Activated CD8-positive, alpha-beta T cell treated with anti-CD3 and anti-CD28 coated beads for 36 hours (primary cell): ENCODE results near the gene ZFHX3. TPM values are rescaled to one million over a fixed set of nuclear protein-coding genes. Genes with fewer than 3 reads are reported as not detected.
"Not testable (repeated sequence)": the region's sequence is repeated elsewhere in the genome, so short reads cannot be mapped to it uniquely, and the experiment has no call there.

Experiments
- ATAC-seq: fragments of 200-7000 bp; cut with Tn5 transposase; one replicate; pipeline ENCODE4 v1.10.0; 2021; ENCODE audit warnings: mild to moderate bottlenecking, moderate library complexity
- CTCF ChIA-PET: fragments of 350-600 bp; sonication (Branson Sonifier 250); formaldehyde crosslinking; loops from one replicate; lab custom pipeline; 2021; ENCODE audit warnings: antibody characterized with exemption; lab: Charles Lee
- POLR2A ChIA-PET: fragments of 350-600 bp; sonication (Branson Sonifier 250); formaldehyde crosslinking; loops from one replicate; lab custom pipeline; 2021; ENCODE audit warnings: antibody characterized with exemption; lab: Charles Lee
- DNase-seq: peaks from one replicate; pipeline ENCODE4 v3.0.0-alpha.2; 2020
- H3K27ac Mint-ChIP-seq: one replicate; pipeline ENCODE4 v1.8.0; 2021; ENCODE audit warnings: mild to moderate bottlenecking, mixed read lengths
- H3K27me3 Mint-ChIP-seq: one replicate; pipeline ENCODE4 v1.8.0; 2021; ENCODE audit warnings: mixed read lengths
- H3K36me3 Mint-ChIP-seq: one replicate; pipeline ENCODE4 v1.8.0; 2021; ENCODE audit warnings: low read depth, mixed read lengths
- H3K4me1 Mint-ChIP-seq: one replicate; pipeline ENCODE4 v1.8.0; 2021; ENCODE audit warnings: low read depth, mixed read lengths
- H3K4me3 Mint-ChIP-seq: one replicate; pipeline ENCODE4 v1.8.0; 2021; ENCODE audit warnings: mild to moderate bottlenecking, moderate library complexity, mixed read lengths
- H3K9me3 Mint-ChIP-seq: one replicate; pipeline ENCODE4 v1.8.0; 2021; ENCODE audit warnings: mixed read lengths
- intact Hi-C: fragments of 100-400 bp; cut with micrococcal nuclease; formaldehyde crosslinking; loops from one replicate; pipeline ENCODE4 v1.10.0; 2022
- total RNA-seq, 2 experiments: library from RNA; stranded (reverse); gene quantifications; one replicate each; pipeline ENCODE4 v1.2.3, GENCODE V29; 2021
- TF ChIP-seq, protein P1 (sequence below): fragments of 200-600 bp; IDR thresholded peaks from one replicate; pipeline ENCODE4 v1.8.0; 2022; ENCODE audit warnings: antibody characterized with exemption, mild to moderate bottlenecking

The ZFHX3 gene
- total RNA-seq, 2 experiments from 2014 or later = 0.16 to 0.25 TPM

DNA sequence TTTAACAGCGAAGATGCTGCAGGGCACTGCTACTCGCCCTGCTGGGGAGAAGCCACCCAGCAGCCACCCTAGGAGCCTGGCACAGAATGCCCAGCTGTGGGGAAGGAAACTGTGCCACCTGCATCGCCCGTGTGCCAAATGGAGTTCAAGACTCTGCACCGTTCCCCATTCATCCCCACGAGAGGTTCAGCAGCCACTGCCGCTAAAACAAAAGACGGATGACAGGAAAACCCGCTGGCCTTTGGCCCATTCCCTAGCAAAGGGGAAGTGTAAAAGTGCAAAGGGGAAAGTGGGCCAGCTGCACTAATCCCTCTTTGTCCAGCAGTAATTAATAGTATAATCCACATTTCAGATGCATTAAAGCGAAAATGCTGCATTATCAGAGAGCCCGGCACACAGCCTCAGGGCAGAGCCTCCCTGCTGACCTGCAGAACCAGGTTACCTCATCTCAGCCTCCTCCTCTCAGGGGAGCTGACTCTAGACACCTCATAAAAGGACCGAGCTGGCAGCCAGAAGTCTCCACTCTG lies 37.7 kb downstream of the ZFHX3 start:
- TF ChIP-seq, protein P1, sequence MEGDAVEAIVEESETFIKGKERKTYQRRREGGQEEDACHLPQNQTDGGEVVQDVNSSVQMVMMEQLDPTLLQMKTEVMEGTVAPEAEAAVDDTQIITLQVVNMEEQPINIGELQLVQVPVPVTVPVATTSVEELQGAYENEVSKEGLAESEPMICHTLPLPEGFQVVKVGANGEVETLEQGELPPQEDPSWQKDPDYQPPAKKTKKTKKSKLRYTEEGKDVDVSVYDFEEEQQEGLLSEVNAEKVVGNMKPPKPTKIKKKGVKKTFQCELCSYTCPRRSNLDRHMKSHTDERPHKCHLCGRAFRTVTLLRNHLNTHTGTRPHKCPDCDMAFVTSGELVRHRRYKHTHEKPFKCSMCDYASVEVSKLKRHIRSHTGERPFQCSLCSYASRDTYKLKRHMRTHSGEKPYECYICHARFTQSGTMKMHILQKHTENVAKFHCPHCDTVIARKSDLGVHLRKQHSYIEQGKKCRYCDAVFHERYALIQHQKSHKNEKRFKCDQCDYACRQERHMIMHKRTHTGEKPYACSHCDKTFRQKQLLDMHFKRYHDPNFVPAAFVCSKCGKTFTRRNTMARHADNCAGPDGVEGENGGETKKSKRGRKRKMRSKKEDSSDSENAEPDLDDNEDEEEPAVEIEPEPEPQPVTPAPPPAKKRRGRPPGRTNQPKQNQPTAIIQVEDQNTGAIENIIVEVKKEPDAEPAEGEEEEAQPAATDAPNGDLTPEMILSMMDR = no peak
- Mint-ChIP-seq H3K27ac (no peak overlapping the region), H3K9me3 (no peaks in the 10 kb centered on the region), H3K4me1 (no peaks in the 10 kb centered on the region), H3K4me3 (no peak overlapping the region), H3K27me3 (peaks cover 1% of the 10 kb centered on the region), H3K36me3 (no peaks in the 10 kb centered on the region)
- no peak for ATAC-seq
- CTCF ChIA-PET = no interaction called here
- intact Hi-C loops = no loop called here
- POLR2A ChIA-PET = no interaction called here
- no peak for DNase-seq

DNA sequence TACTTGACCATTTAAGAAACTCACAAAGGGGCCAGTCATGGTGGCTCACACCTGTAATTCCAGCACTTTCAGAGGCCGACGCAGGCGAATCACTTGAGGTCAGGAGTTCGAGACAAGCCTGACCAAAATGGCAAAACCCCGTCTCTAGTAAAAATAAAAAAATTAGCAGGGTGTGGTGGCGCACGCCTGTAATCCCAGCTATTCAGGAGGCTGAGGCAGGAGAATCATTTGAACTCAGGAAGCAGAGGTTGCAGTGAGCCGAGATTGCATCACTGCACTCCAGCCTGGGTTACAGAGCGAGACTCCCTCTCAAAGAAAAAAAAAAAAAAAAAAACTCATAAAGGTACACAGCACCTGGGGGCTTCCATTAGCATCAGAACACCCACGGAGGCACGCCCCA lies 38.2 kb downstream of the ZFHX3 start:
- POLR2A ChIA-PET = not testable (repeated sequence)

DNA sequence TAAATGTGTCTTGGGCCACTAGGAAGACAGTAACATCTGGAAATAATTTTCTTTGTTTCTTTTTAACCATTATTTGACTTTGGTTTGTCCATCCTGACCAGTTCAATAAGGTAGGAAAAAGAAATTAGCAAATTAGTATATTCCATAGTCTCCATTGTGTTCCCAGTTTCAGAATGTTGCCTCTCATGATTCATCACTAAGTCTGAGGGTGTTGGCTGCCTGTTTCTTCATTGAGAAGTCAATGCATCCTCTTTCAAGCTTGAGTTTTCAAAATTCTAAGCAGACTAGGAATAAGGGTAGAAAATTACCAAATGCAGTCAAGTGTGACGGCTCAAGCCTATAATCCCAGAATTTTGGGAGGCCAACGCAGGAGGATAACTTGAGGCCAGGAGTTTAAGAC lies 41.9 kb downstream of the ZFHX3 start:
- ChIA-PET POLR2A (no interaction called here), CTCF (no interaction called here)
- Mint-ChIP-seq H3K36me3 (no peaks in the 10 kb centered on the region), H3K9me3 (peaks cover 1% of the 10 kb centered on the region), H3K27me3 (peaks cover 1% of the 10 kb centered on the region), H3K4me3 (no peak overlapping the region), H3K27ac (no peak overlapping the region), H3K4me1 (no peaks in the 10 kb centered on the region)
- intact Hi-C loops = no loop called here
- DNase-seq (no peak), ATAC-seq (no peak)
- TF ChIP-seq, protein P1 = no peak

More for the DNA sequence above, 38.2 kb downstream of the ZFHX3 start:
- H3K4me1 Mint-ChIP-seq, H3K27me3 Mint-ChIP-seq, CTCF ChIA-PET, ATAC-seq, H3K36me3 Mint-ChIP-seq, intact Hi-C loops, DNase-seq, H3K27ac Mint-ChIP-seq, H3K4me3 Mint-ChIP-seq, H3K9me3 Mint-ChIP-seq: not testable (repeated sequence)

DNA sequence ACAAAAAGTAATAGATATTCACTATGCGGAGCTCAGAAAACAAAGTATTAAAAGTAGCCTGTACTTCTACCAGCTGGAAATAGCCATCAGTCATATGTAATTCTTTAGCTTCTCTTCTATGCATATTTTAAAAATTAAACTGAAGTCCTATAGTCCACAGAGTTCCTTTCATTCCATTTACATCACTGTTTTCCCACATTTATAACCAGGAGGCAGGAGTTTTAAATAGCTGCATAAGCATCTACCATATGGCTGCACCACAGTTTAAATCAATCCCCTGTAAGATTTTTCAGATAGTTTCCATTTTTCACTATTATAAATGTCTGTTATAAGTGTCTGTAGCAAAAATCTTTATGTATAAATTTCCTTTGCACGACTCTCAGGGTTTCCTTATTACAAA lies 45.1 kb downstream of the ZFHX3 start:
- ChIA-PET POLR2A (no interaction called here), CTCF (interaction anchor here (1.5 kb wide), 1 partner anchor 8 kb away, joined by 3 read pairs; no protein-coding TSS in a partner anchor)
- TF ChIP-seq, protein P1 = no peak
- intact Hi-C loops = no loop called here
- H3K9me3 Mint-ChIP-seq = peaks cover 5% of the 10 kb centered on the region
- no peaks in the 10 kb centered on the region for H3K4me1 Mint-ChIP-seq
- ATAC-seq = no peak
- no peak for DNase-seq
- H3K27ac Mint-ChIP-seq = no peak overlapping the region
- no peaks in the 10 kb centered on the region for H3K36me3 Mint-ChIP-seq
- H3K27me3 Mint-ChIP-seq = peaks cover 1% of the 10 kb centered on the region
- no peak overlapping the region for H3K4me3 Mint-ChIP-seq

DNA sequence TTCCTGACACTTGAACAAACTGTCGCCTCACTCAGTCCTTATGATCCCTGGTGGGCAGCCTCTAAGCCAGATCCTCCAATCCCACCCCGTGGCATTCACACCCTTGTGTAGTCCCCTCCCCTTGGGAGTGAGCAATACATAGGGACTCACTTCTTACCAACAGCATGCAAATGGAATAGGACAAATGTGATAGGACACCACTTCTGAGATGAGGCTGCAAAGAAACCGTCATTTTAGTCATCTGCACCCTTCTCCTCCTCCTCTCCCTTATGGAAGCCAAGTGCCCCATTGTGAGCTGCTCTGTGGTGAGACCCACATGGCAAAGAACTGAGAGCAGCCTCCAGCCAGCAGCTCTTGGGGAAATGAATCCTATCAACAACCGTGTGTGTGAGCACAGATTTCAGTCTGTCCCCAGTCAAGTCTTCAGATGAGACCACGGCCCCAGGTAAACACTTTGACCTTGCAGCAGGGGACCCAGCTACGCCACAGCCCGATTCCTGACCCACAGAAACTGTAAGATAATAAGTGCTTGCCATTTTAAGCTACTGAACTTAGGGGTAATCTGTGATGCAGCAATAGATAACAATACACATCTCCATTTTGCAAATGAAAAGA lies 46.9 kb downstream of the ZFHX3 start:
- intact Hi-C loops = no loop called here
- Mint-ChIP-seq H3K27me3 (no peaks in the 10 kb centered on the region), H3K9me3 (peaks cover 5% of the 10 kb centered on the region), H3K27ac (no peak overlapping the region), H3K36me3 (no peaks in the 10 kb centered on the region), H3K4me3 (no peak overlapping the region), H3K4me1 (no peaks in the 10 kb centered on the region)
- TF ChIP-seq, protein P1 = no peak
- ChIA-PET CTCF (no interaction called here), POLR2A (interaction anchor here (0.6 kb wide), 1 partner anchor 1802 kb away, joined by 3 read pairs; no protein-coding TSS in a partner anchor)
- DNase-seq = no peak
- no peak for ATAC-seq
